HG02840 (cell line): ENCODE measurements around the gene LNX1.
"Not testable (repeated sequence)": the region's sequence is repeated elsewhere in the genome, so short reads cannot be mapped to it uniquely, and the experiment has no call there.

Experiments
- ATAC-seq: cut with Tn5 transposase; IDR thresholded peaks from one replicate; pipeline ENCODE4 v1.9.1; 2021; ENCODE audit warnings: mild to moderate bottlenecking, moderate library complexity, moderate number of reproducible peaks; ENCODE audit not compliant: unreplicated experiment, low FRiP score

Gene LNX1

DNA sequence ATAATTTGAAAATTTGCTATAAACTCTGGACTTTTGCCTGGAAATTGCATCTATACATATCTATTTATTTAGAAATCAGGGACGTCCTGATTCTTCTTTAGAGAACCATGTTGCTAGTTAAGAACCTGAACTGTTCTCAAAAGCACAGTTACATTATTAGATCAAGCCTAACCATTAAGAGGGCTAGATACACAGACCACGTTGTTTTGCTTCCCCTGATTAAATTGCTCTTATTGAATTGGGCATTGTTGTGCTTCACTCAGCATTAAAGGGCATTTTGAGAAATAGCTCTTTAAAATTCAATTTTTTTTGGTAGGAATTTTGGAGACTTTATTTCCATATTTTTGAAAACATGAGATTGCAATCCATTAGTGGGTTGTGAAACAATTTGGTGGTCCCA is 169.5 kb downstream of the LNX1 start:
- ATAC-seq = no peak

DNA sequence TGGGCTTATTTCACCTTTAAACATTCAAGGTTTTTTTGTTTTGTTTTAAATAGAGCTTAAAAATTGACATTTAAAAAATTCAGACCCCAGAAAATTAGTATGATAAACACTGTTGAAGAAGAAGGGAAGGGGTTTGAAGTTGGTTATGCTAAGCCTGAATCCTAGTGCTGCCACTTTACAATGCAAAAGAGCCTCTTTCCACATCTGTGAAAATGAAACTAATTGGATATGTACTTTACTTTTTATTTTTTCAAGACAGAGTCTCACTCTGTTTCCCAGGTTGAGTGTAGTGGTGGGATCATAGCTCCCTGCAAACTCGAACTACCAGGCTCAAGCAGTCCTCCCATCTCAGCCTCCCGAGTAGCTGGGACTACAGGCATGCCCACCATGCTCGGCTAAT is 172.1 kb downstream of the LNX1 start:
- ATAC-seq = no peak

GRCh38 chr4:53409479-53409878 is 181.8 kb downstream of the LNX1 start:
- not testable (repeated sequence) for ATAC-seq
